Effector memory CD8-positive, alpha-beta T cell (primary cell): Measurements from ENCODE around the gene CYYR1.

Experiments used
- ATAC-seq: fragments of 150-1000 bp; cut with Tn5 transposase; replicated peaks from 2 replicates; pipeline ENCODE4 v1.10.0; 2021; ENCODE audit warnings: mild to moderate bottlenecking, moderate library complexity
- DNase-seq, 3 experiments: peaks; one replicate each; pipeline ENCODE4 v3.0.0; 2021
- H3K27ac Mint-ChIP-seq, 2 donors: one replicate each; pipeline ENCODE4 v1.8.0; 2022; ENCODE audit warnings: mild to moderate bottlenecking in 2 of 2, mixed read lengths in 2 of 2, moderate library complexity in 2 of 2
- H3K27me3 Mint-ChIP-seq, 2 donors: one replicate each; pipeline ENCODE4 v1.8.0; 2022; ENCODE audit warnings: mixed read lengths in 2 of 2
- H3K36me3 Mint-ChIP-seq: one replicate; pipeline ENCODE4 v1.8.0; 2022; ENCODE audit warnings: mild to moderate bottlenecking, moderate library complexity, mixed read lengths; ENCODE audit not compliant: insufficient read depth
- H3K4me1 Mint-ChIP-seq, 2 donors: one replicate each; pipeline ENCODE4 v1.8.0; 2022; ENCODE audit warnings: low read depth in 2 of 2, mixed read lengths in 2 of 2
- H3K4me3 Mint-ChIP-seq, 2 donors: one replicate each; pipeline ENCODE4 v1.8.0; 2022; ENCODE audit warnings: mild to moderate bottlenecking in 2 of 2, mixed read lengths in 2 of 2, moderate library complexity in 2 of 2
- H3K9me3 Mint-ChIP-seq, 2 donors: one replicate each; pipeline ENCODE4 v1.8.0; 2022; ENCODE audit warnings: mixed read lengths in 2 of 2

The CYYR1 gene

GRCh38 chr21:26570203-26570602, 2.9 kb downstream of the CYYR1 start:
- H3K27me3 Mint-ChIP-seq = peaks cover 0 to 7% of the 10 kb centered on the region in 2 donors
- peaks cover 8 to 10% of the 10 kb centered on the region in 2 donors for H3K9me3 Mint-ChIP-seq
- no peak overlapping the region for H3K27ac Mint-ChIP-seq
- DNase-seq = no peak
- no peaks in the 10 kb centered on the region for H3K36me3 Mint-ChIP-seq
- no peaks in the 10 kb centered on the region for H3K4me1 Mint-ChIP-seq
- no peak for ATAC-seq
- no peak overlapping the region for H3K4me3 Mint-ChIP-seq

GRCh38 chr21:26565546-26565945, 7.5 kb downstream of the CYYR1 start:
- no peak for ATAC-seq
- Mint-ChIP-seq H3K4me1 (no peaks in the 10 kb centered on the region), H3K36me3 (no peaks in the 10 kb centered on the region), H3K9me3 (peaks cover 4 to 7% of the 10 kb centered on the region in 2 donors), H3K27ac (no peak overlapping the region), H3K27me3 (no peaks in the 10 kb centered on the region), H3K4me3 (no peak overlapping the region)
- no peak for DNase-seq

DNA sequence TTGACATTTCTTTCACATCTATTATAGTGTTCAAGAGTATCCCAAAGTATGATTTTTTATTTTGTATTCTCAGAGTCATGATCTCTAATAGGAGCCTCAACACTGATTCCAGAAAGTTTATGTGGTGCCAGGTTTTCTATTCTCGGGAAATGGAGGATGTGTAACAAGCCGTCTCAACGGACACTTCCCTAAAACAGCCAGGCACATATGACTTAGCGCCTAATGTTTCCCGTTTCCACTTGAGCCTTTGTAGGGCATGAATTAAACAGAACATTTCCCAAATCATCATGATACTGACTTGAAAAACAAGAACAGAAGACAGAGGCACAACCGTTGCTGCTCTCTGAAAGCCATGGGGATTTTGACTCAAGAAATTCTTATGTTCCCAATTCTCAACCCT, 8.0 kb downstream of the CYYR1 start:
- Mint-ChIP-seq H3K27me3 (no peaks in the 10 kb centered on the region), H3K4me3 (no peak overlapping the region), H3K36me3 (no peaks in the 10 kb centered on the region), H3K27ac (no peak overlapping the region), H3K9me3 (peaks cover 4 to 7% of the 10 kb centered on the region in 2 donors), H3K4me1 (no peaks in the 10 kb centered on the region)
- ATAC-seq = no peak
- DNase-seq = no peak

DNA sequence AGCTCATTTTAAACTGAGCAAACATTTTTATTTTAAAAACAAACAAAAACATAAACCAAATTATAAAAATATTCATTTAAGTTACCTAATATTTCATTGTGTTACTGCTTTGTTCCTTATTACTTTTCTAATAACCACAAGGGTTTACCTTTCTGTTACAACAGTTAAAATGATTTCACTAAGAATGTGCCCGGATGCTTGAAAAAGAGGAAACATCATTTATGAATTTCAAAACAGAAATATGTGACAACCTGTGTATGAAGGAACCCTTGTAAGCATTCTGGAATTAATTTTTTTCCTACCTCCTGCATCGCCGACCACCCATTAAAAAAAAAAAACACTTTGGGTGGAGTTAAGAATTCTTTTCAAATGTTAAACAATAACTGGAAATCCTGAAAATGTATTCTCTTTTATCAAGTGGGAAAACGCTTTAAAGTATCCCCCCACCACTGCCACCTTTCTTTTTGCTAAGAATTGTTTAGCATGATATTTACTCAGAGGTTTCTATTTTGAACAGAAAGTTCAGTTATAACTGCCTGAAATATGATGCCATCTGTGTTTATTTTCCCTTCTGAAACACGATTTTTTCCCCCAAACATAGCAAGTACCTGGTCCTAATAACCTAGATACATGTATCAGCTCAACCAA, 9.1 kb downstream of the CYYR1 start:
- ATAC-seq (no peak), DNase-seq (no peak)
- Mint-ChIP-seq H3K4me1 (no peaks in the 10 kb centered on the region), H3K27me3 (no peaks in the 10 kb centered on the region), H3K4me3 (no peak overlapping the region), H3K27ac (no peak overlapping the region), H3K9me3 (peaks cover 4 to 7% of the 10 kb centered on the region in 2 donors), H3K36me3 (no peaks in the 10 kb centered on the region)

DNA sequence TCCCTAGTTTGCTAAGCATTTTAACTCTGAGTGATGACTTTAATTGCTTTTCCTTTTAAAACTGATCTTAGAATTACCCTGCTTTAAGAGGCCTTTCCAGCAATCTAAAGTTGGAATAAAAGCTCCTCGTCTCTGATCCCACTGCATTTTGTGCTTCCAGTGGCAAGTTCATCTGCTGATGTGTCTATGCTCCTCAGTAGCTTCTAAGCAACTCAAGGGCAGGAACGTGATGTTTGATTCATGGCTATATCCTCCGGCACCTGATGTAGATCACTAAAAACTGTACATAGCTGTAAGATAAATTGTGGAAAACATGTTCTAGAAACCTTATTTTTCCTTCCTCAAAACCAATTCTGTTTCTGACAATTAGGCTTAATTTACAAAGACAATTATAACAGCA, 12.5 kb downstream of the CYYR1 start:
- Mint-ChIP-seq H3K27ac (no peak overlapping the region), H3K27me3 (no peaks in the 10 kb centered on the region), H3K36me3 (no peaks in the 10 kb centered on the region), H3K4me3 (no peak overlapping the region), H3K9me3 (peaks cover 4 to 14% of the 10 kb centered on the region in 2 donors), H3K4me1 (no peaks in the 10 kb centered on the region)
- ATAC-seq (no peak), DNase-seq (no peak)

- Mint-ChIP-seq H3K27me3 (no peaks in the 10 kb centered on the region), H3K4me3 (no peak overlapping the region), H3K4me1 (no peaks in the 10 kb centered on the region), H3K9me3 (peaks cover 4 to 14% of the 10 kb centered on the region in 2 donors), H3K27ac (no peak overlapping the region), H3K36me3 (no peaks in the 10 kb centered on the region)
- DNase-seq = no peak
- ATAC-seq = no peak
Measured at GRCh38 chr21:26559099-26559498, 14.0 kb downstream of the CYYR1 start.

DNA sequence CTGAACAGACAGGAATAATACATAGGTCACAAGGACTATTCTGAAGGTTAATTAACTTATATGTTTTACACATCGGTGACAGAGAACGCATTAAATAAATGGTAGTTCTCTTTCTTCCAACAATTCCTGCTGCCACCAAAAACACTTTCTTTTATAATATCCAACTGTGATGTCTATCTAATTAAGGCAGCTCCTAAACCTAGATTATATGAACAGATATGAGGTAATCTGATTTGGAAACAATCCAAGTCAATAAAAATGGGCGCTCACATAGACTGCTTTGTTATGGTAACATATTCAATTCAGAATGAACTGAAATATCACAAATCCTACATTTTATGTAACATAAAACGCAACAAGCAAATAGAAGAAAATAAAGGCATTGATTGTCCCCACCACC, 16.0 kb downstream of the CYYR1 start:
- ATAC-seq (no peak), DNase-seq (no peak)
- Mint-ChIP-seq H3K27me3 (no peaks in the 10 kb centered on the region), H3K4me3 (no peak overlapping the region), H3K27ac (no peak overlapping the region), H3K9me3 (peaks cover 0 to 7% of the 10 kb centered on the region in 2 donors), H3K4me1 (no peaks in the 10 kb centered on the region), H3K36me3 (no peaks in the 10 kb centered on the region)

DNA sequence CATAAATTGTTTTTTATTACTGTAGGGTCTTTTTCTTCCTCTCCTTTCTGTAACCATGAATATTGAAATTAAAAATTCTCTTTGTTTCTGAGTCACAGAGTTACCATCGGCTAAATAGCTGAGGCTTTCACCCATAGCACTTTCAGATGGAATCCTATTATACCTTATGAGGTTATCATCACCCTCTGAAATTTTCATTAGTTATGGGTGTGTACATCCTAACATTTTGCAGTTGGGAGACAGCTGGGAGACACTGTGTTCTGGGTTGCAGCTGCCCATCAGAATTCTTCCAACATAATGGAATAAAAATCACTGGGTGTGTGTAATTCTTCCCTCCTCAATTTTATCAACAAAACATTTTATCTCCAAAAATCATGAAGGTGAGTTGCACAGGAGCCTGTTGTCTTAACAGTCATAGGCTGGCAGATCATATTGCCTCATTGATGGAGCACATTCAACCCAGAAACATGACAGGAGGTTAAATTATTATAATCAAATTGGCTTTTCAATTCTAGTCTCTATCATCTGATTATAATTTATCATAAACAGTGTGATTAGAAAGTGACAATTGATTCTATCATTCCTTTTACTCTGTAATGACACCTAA, 17.4 kb downstream of the CYYR1 start:
- peaks cover 0 to 7% of the 10 kb centered on the region in 2 donors for H3K9me3 Mint-ChIP-seq
- ATAC-seq = no peak

GRCh38 chr21:26554365-26554764, 18.7 kb downstream of the CYYR1 start:
- H3K27ac Mint-ChIP-seq = no peak overlapping the region
- peaks cover 0 to 7% of the 10 kb centered on the region in 2 donors for H3K9me3 Mint-ChIP-seq
- no peak overlapping the region for H3K4me3 Mint-ChIP-seq
- ATAC-seq (no peak), DNase-seq (no peak)
- H3K4me1 Mint-ChIP-seq = no peaks in the 10 kb centered on the region
- no peaks in the 10 kb centered on the region for H3K36me3 Mint-ChIP-seq
- no peaks in the 10 kb centered on the region for H3K27me3 Mint-ChIP-seq

More for the DNA sequence above, 17.4 kb downstream of the CYYR1 start:
- no peak for DNase-seq
- H3K27ac Mint-ChIP-seq = no peak overlapping the region
- H3K36me3 Mint-ChIP-seq = no peaks in the 10 kb centered on the region
- no peaks in the 10 kb centered on the region for H3K4me1 Mint-ChIP-seq
- no peak overlapping the region for H3K4me3 Mint-ChIP-seq
- H3K27me3 Mint-ChIP-seq = no peaks in the 10 kb centered on the region

DNA sequence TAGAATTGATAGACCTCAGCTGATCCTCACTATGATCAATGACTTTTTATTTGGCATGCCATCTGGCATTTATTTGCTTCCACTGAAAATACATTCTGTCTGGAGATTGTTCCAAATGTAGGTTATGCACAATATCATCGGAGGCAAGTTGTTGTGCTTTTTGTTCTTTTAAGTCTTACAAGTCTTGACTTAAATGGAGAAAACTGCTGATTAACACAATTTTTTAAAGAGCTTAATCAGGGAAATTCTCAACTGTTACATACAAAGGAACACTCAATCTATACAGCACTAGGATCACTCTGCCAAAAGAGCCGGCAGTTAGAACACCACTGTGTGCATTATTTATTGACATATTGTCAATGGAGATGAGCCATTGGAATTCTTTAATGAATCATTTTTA, 19.2 kb downstream of the CYYR1 start:
- no peaks in the 10 kb centered on the region for H3K27me3 Mint-ChIP-seq
- ATAC-seq (no peak), DNase-seq (no peak)
- no peak overlapping the region for H3K4me3 Mint-ChIP-seq
- H3K27ac Mint-ChIP-seq = no peak overlapping the region
- no peaks in the 10 kb centered on the region for H3K4me1 Mint-ChIP-seq
- no peaks in the 10 kb centered on the region for H3K36me3 Mint-ChIP-seq
- peaks cover 0 to 7% of the 10 kb centered on the region in 2 donors for H3K9me3 Mint-ChIP-seq

- H3K36me3 Mint-ChIP-seq = no peaks in the 10 kb centered on the region
- no peak for ATAC-seq
- H3K4me3 Mint-ChIP-seq = no peak overlapping the region
- H3K9me3 Mint-ChIP-seq = peaks cover 0 to 16% of the 10 kb centered on the region in 2 donors
- no peaks in the 10 kb centered on the region for H3K27me3 Mint-ChIP-seq
- no peak for DNase-seq
- no peak overlapping the region for H3K27ac Mint-ChIP-seq
- no peaks in the 10 kb centered on the region for H3K4me1 Mint-ChIP-seq
Measured at GRCh38 chr21:26550326-26550725, 22.8 kb downstream of the CYYR1 start.

DNA sequence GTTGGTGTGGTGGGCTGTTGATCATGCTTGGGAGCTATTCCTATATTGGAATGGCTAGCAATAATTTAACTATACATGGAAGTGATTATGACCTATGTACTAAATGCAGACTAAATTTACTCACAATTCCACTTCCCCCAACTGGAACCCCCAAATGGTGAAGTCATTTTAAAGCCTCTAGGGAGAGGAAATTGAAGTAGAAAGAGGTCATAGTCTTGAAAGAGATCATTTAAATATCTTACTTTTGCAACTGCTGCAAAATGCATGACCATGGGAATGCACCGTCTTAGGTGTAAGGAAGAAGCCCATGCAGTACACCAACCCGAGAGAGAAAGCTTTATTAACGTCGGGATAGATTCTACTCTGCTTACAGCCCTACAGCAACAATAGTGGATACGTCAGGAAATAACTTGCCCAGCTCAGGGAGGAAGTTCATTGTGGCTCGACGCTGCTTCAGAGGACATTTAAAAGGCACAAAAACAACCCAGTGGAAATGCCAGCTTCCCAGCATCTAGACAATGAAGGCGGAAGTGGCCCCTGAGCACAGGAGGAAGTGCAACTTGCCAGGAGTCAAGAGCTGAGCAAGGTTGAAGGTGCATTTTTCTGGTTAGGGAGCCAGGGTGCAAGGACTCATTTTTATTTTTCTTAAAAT, 26.5 kb downstream of the CYYR1 start:
- Mint-ChIP-seq H3K4me3 (no peak overlapping the region), H3K36me3 (no peaks in the 10 kb centered on the region), H3K27ac (no peak overlapping the region), H3K27me3 (no peaks in the 10 kb centered on the region), H3K4me1 (no peaks in the 10 kb centered on the region), H3K9me3 (peaks cover 2 to 16% of the 10 kb centered on the region in 2 donors)
- ATAC-seq (no peak), DNase-seq (no peak)

- no peaks in the 10 kb centered on the region for H3K36me3 Mint-ChIP-seq
- H3K4me3 Mint-ChIP-seq = no peak overlapping the region
- H3K4me1 Mint-ChIP-seq = no peaks in the 10 kb centered on the region
- ATAC-seq (no peak), DNase-seq (no peak)
- H3K27ac Mint-ChIP-seq = no peak overlapping the region
- H3K27me3 Mint-ChIP-seq = no peaks in the 10 kb centered on the region
- peaks cover 2 to 24% of the 10 kb centered on the region in 2 donors for H3K9me3 Mint-ChIP-seq
Measured at GRCh38 chr21:26544201-26544775, 28.8 kb downstream of the CYYR1 start.

GRCh38 chr21:26540651-26541050, 32.4 kb downstream of the CYYR1 start:
- no peaks in the 10 kb centered on the region for H3K36me3 Mint-ChIP-seq
- ATAC-seq = no peak
- H3K27ac Mint-ChIP-seq = no peak overlapping the region
- H3K27me3 Mint-ChIP-seq = no peaks in the 10 kb centered on the region
- H3K4me1 Mint-ChIP-seq = no peaks in the 10 kb centered on the region
- no peak for DNase-seq
- peaks cover 2 to 8% of the 10 kb centered on the region in 2 donors for H3K9me3 Mint-ChIP-seq
- H3K4me3 Mint-ChIP-seq = no peak overlapping the region
